Measurements from ENCODE around the gene PRKCA.
"Not testable (repeated sequence)": the region's sequence is repeated elsewhere in the genome, so short reads cannot be mapped to it uniquely, and the experiment has no call there.

Gene PRKCA

DNA sequence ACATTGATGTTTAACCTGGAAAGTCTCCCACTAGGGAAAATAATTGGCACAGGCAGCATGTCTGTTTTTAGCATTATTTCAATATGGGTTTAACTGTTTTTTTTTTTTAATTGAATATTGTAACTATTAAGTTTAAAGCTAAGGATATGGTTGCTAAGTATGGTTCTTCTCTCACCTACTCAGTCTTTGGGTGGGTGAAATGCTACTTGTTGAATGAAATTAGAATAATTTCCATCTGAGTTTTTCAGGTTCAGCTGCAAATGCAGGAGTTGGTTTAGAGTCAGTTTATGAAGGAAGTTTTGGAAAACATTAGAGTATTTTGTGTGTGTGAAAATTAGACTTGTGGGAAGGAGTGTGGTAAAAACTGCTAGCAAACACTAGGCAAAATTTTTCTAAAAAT, 93.5 kb downstream of the PRKCA start:
- TF ChIP-seq, protein P1, sequence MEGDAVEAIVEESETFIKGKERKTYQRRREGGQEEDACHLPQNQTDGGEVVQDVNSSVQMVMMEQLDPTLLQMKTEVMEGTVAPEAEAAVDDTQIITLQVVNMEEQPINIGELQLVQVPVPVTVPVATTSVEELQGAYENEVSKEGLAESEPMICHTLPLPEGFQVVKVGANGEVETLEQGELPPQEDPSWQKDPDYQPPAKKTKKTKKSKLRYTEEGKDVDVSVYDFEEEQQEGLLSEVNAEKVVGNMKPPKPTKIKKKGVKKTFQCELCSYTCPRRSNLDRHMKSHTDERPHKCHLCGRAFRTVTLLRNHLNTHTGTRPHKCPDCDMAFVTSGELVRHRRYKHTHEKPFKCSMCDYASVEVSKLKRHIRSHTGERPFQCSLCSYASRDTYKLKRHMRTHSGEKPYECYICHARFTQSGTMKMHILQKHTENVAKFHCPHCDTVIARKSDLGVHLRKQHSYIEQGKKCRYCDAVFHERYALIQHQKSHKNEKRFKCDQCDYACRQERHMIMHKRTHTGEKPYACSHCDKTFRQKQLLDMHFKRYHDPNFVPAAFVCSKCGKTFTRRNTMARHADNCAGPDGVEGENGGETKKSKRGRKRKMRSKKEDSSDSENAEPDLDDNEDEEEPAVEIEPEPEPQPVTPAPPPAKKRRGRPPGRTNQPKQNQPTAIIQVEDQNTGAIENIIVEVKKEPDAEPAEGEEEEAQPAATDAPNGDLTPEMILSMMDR (IDR thresholded peaks at IDR 0.05; ENCODE audit: insufficient read depth, low read depth, low read length, missing control alignments): no peak
- no peak overlapping the region for H3K4me3 ChIP-seq (ENCODE audit: low read length)
- DNase-seq (ENCODE audit: low read depth): no peak

DNA sequence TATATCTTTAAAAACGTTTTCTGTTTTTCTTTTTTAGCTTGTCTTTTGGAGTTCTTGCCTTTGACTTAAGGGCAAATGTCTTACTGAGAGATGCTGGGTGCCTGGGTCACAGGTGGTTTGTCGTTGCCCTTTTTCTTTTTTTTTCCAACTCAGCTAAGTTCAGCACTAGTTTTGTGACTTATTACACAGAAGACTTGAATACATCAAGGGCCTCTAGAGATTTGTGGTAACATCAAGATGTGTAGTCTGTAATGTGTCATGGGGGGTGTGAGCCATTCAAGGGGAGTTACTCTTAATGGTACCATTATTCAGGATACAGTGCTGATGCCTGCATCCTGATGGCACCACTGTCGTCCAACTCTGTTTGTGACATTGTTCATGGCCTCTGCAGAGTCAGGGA, 95.1 kb downstream of the PRKCA start:
- no peak overlapping the region for H3K4me3 ChIP-seq (ENCODE audit: low read length)
- TF ChIP-seq, protein P1 (IDR thresholded peaks at IDR 0.05; ENCODE audit: insufficient read depth, low read depth, low read length, missing control alignments): no peak
- no peak for DNase-seq (ENCODE audit: low read depth)

DNA sequence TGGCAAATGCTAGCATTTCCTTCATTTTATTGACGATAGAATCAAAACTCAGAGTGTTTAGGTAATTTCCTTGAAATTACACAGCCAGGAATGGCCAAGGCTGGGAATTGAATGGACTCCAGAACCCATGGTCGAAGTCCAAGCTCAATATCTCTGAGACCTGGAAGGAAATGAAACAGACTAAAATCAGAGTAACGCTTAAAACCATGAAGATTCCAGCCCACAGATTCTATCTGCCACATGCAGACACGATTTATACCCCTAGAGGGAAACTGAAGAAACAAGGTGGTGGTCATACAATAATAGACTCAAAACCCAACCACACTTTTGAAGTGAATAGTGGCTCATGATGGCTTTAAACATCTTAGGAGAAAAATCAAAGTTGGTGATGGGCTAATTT, 95.6 kb downstream of the PRKCA start:
- H3K4me3 ChIP-seq (ENCODE audit: low read length): no peak overlapping the region
- no peak for DNase-seq (ENCODE audit: low read depth)

DNA sequence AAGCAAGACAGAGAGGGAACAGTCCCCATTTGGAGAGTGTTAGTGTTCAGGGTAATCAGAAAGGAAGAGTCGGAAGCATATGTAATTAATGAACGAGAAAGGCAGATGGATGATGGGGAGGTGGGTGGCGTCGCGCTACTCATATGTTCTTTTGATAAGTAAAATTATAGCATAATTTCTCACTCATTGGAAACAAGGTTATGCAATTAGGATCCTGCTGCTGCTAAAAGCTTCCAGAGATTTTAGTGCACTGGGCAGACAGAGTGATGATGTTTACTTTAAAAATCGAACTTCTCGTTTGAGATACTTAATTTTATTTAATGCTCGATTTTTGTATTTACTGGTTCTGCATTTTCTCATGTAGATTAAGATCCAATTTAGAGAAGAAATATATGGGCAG, 96.2 kb downstream of the PRKCA start:
- TF ChIP-seq, protein P1 (IDR thresholded peaks at IDR 0.05; ENCODE audit: insufficient read depth, low read depth, low read length, missing control alignments): no peak
- no peak for DNase-seq (ENCODE audit: low read depth)
- H3K4me3 ChIP-seq (ENCODE audit: low read length): no peak overlapping the region

More for the DNA sequence above, 95.6 kb downstream of the PRKCA start:
- TF ChIP-seq, protein P1 (IDR thresholded peaks at IDR 0.05; ENCODE audit: insufficient read depth, low read depth, low read length, missing control alignments): no peak

DNA sequence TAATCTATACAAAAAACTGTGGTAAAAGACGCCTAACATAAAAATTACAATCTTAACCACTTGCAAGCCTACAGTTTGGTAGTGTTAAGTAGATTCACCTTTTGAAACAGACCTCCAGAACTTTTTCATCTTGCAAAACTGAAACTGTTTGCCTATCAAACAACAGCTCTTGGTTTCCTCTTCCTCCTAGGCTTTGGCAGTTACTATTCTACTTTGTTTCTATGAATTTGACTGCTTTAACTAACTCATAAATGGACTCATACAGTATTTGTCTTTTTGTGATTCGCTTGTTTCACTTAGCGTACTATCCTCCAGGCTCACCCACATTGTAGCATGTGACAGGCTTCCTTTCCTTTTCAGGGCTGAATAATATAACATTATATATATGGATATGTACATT, 97.0 kb downstream of the PRKCA start:
- H3K4me3 ChIP-seq (ENCODE audit: low read length): no peak overlapping the region
- TF ChIP-seq, protein P1 (IDR thresholded peaks at IDR 0.05; ENCODE audit: insufficient read depth, low read depth, low read length, missing control alignments): no peak
- DNase-seq (ENCODE audit: low read depth): no peak

DNA sequence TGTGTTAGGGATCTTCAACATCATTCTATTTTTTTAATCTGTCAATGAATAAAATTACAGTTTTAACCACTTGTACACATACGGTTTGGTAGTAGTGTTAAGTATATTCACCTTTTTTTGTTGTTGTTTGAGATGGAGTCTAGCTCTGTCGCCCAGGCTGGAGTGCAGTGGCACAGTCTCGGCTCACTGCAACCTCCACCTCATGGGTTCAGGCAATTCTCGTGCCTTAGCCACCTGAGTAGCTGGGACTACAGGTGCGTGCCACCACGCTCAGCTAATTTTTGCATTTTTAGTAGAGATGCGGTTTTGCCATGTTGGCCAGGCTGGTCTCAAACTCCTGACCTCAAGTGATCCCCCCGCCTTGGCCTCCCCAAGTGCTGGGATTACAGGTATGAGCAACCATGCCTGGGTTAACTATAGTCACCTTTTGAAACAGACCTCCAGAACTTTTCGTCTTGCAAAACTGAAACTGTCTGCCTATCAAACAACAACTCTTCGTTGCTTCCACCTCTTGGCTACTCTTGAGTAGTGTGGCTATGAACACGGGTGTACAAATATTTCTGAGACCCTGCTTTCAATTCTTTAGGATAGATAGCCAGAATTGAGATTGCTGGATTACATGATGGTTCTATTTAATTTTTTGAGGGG, 97.8 kb downstream of the PRKCA start:
- not testable (repeated sequence) for H3K4me3 ChIP-seq (ENCODE audit: low read length); DNase-seq (ENCODE audit: low read depth)

DNA sequence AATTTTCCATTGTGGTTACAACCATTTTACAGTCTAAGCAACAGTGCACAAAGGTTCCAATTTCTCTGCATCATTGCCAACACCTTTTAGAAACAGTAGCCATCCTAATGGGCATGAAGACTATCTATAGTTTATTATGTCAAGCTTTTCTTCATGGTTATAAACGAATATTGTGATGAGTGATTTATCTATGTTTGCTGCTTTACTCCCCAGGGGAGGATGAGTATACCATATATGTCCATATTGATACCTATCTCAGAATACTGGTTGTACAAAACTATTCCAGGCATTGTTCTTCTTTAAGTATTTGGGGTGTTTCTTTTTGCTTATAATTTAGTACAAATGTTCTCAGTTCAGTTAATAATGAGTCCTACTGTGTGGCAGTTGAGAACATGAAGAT, 98.3 kb downstream of the PRKCA start:
- no peak for DNase-seq (ENCODE audit: low read depth)
- H3K4me3 ChIP-seq (ENCODE audit: low read length): no peak overlapping the region
- TF ChIP-seq, protein P1 (IDR thresholded peaks at IDR 0.05; ENCODE audit: insufficient read depth, low read depth, low read length, missing control alignments): no peak

Measured in epithelial cell of esophagus (primary cell).